GM21528 (cell line): ENCODE measurements around the gene IFNAR1.
A peak's percentile ranks its signal among the peaks of the same experiment; 100 is the strongest.

ENCODE experiments used
- ATAC-seq: cut with Tn5 transposase; IDR thresholded peaks from one replicate; pipeline ENCODE4 v1.9.1; 2021; ENCODE audit warnings: mild to moderate bottlenecking, moderate library complexity; ENCODE audit not compliant: unreplicated experiment, low FRiP score

Gene IFNAR1

GRCh38 chr21:33396951-33397350 lies 72.2 kb downstream of the IFNAR1 start:
- ATAC-seq: no peak

GRCh38 chr21:33397717-33398116 lies 72.9 kb downstream of the IFNAR1 start:
- ATAC-seq: no peak

GRCh38 chr21:33398361-33398760 lies 73.6 kb downstream of the IFNAR1 start:
- ATAC-seq: no peak

- no peak for ATAC-seq
These were observed 76.8 kb downstream of the IFNAR1 start for GRCh38 chr21:33401630-33401992.

GRCh38 chr21:33402001-33402979 lies 77.5 kb downstream of the IFNAR1 start:
- ATAC-seq: no peak

GRCh38 chr21:33403128-33403785 lies 78.5 kb downstream of the IFNAR1 start, which contains the start of gene IFNGR2:
Gene IFNGR2, plus strand, starts transcription at chr21:33403413. Its CDS starts 131 bp downstream, at chr21:33403544.
- ATAC-seq: peak; percentile 22

GRCh38 chr21:33403786-33404585 lies 79.2 kb downstream of the IFNAR1 start:
- peak; percentile 41 for ATAC-seq

- no peak for ATAC-seq
These were observed 81.7 kb downstream of the IFNAR1 start for GRCh38 chr21:33406493-33406892.
